ENCODE data around the gene MT3.

The MT3 gene

GRCh38 chr16:56589141-56590039 lies at the start of gene MT3:
Gene MT3, plus strand, starts transcription at chr16:56589528. Its CDS starts 63 bp downstream, at chr16:56589591.
- H3K36me3 ChIP-seq: no peaks in the 10 kb centered on the region
- H4K20me1 ChIP-seq: no peaks in the 10 kb centered on the region
- no peak within 1 kb of the TSS for H3K27ac ChIP-seq
- H3K9ac ChIP-seq: no peak within 1 kb of the TSS
- H3K4me1 ChIP-seq: no peaks in the 10 kb centered on the region; the same call in 1 of the 2 replicates
- no peak for TF ChIP-seq Cebpa-rat (IDR thresholded peaks at IDR 0.05)
- peaks cover 26% of the 10 kb centered on the region for H3K27me3 ChIP-seq
- H3K4me2 ChIP-seq: no peak within 1 kb of the TSS
- H3K4me3 ChIP-seq: no peak within 1 kb of the TSS
- no peaks in the 10 kb centered on the region for H3K9me3 ChIP-seq

DNA sequence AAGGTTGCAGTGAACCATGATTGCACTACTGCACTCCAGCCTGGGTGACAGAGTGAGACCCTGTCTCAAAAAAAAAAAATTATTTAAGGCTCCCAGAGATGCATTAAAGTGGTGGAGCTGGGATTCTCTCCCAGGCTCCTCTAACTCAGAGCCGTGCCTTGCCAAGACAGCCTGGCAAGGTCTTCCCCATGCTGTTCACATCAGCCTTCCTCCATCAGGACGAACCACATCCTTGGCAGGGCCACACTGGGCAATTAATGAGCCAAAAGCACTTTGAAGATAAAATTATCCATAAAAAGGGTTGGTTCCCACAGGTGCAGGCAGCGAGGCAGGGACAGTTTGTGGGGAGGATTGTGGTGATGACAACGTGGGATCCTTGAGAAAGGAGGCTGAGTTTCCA lies 49.7 kb upstream of the MT3 start:
- no peaks in the 10 kb centered on the region for H4K20me1 ChIP-seq
- no peak overlapping the region for H3K9ac ChIP-seq
- no peaks in the 10 kb centered on the region for H3K27me3 ChIP-seq
- no peaks in the 10 kb centered on the region for H3K36me3 ChIP-seq
- TF ChIP-seq Cebpa-rat (IDR thresholded peaks at IDR 0.05): no peak
- no peak overlapping the region for H3K4me3 ChIP-seq
- no peaks in the 10 kb centered on the region for H3K9me3 ChIP-seq
- no peak overlapping the region for H3K4me2 ChIP-seq
- no peaks in the 10 kb centered on the region for H3K4me1 ChIP-seq
- no peak overlapping the region for H3K27ac ChIP-seq

DNA sequence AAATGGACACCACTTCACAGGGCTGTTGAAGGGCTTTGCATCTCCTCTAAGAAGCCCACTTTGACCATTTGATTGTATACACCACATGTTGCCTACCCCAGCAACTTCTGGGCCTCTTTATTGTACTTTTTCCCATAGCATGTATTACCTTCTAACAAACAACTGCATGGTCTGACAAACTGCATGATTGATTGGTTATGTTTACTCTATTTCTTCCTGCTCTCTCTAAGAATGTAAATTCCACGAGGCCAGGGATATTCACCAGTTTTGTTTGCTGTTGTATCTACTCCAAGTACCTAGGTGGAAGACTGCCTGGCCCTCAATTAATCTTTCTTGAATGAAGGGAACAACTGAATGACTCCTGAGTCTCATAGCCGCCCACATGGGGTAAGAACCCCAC lies 47.3 kb upstream of the MT3 start:
- H4K20me1 ChIP-seq: no peaks in the 10 kb centered on the region
- H3K36me3 ChIP-seq: no peaks in the 10 kb centered on the region
- H3K4me2 ChIP-seq: no peak overlapping the region
- H3K27me3 ChIP-seq: no peaks in the 10 kb centered on the region
- H3K9me3 ChIP-seq: no peaks in the 10 kb centered on the region
- H3K4me3 ChIP-seq: no peak overlapping the region
- no peak overlapping the region for H3K9ac ChIP-seq
- no peak for TF ChIP-seq Cebpa-rat (IDR thresholded peaks at IDR 0.05)
- no peak overlapping the region for H3K27ac ChIP-seq
- H3K4me1 ChIP-seq: peaks cover under 1% of the 10 kb centered on the region; the same call in 1 of the 2 replicates

DNA sequence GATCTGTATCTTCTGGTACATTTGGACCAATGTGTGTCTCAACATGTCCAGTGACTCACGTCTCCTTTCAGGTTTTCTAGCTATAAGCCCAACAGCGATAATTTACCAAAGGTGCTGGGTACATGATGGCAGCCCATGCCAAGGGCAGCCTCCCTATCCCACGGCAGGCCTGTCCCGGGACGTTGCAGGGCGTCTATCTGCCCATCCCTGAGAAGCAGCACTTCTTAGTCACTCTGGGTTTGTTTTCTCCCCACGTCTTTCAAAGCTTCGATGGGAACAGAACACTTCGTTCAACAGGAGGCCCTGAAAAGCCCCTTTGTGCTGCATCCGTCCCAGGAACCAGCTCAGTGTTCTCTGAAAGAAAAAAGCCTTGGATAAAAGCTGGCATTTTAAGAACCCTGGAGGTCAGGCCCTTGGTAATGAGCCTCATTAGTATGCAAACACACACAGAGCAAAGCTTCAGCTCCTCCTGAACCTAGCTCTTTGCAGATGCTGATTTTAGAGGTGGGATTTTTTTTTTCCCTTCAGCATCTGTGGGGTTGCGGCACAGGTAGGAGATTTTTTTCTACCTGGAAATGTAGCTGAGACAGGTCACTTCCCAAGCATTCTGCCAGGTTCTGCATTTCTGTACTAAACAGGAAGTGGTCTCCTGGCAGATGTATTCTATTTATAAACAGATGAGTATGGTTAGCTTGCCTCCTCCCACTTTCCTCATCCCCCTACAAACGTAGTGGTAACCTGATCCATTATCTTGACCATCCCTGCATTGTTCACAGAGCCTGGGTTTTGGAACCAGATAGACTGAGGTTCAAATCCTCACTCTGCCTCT lies 42.0 kb upstream of the MT3 start:
- no peaks in the 10 kb centered on the region for H3K9me3 ChIP-seq
- H3K4me2 ChIP-seq: peak overlapping the region; percentile 59
- no peak overlapping the region for H3K27ac ChIP-seq
- TF ChIP-seq Cebpa-rat (IDR thresholded peaks at IDR 0.05): no peak
- peaks cover 24% of the 10 kb centered on the region for H3K4me1 ChIP-seq
- no peaks in the 10 kb centered on the region for H4K20me1 ChIP-seq
- H3K36me3 ChIP-seq: no peaks in the 10 kb centered on the region
- H3K9ac ChIP-seq: no peak overlapping the region
- H3K27me3 ChIP-seq: no peaks in the 10 kb centered on the region
- H3K4me3 ChIP-seq: no peak overlapping the region

- Histone ChIP-seq H3K27ac (no peak overlapping the region), H3K4me3 (no peak overlapping the region), H3K27me3 (no peaks in the 10 kb centered on the region), H3K4me1 (peaks cover 31% of the 10 kb centered on the region), H3K4me2 (peak overlapping the region; percentile 59), H3K36me3 (no peaks in the 10 kb centered on the region), H3K9ac (no peak overlapping the region), H3K9me3 (no peaks in the 10 kb centered on the region), H4K20me1 (no peaks in the 10 kb centered on the region)
- TF ChIP-seq Cebpa-rat (IDR thresholded peaks at IDR 0.05): no peak
Measured at GRCh38 chr16:56547949-56548567, 41.3 kb upstream of the MT3 start.

DNA sequence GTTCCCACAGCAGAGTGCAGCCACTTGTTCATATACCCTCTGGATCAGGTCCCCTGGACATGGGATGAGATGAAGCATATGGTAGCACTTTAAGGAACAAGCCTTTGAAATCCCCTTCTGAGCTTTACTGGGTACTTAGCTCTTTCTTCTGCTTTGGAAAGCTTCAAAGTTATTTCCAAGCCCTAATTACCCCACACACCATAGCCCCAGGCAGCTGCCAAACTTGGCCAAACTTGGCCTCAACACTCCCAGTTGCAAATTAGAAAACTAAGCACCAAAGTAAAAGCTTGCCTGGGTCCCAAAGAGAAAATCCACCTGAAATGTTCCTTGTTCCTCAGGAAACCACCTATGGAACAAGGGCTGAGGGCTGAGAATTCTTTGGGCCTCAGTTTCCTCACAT lies 40.2 kb upstream of the MT3 start:
- Histone ChIP-seq H4K20me1 (no peaks in the 10 kb centered on the region), H3K4me2 (no peak overlapping the region), H3K4me3 (no peak overlapping the region), H3K4me1 (peaks cover 39% of the 10 kb centered on the region), H3K9ac (no peak overlapping the region), H3K27ac (no peak overlapping the region), H3K9me3 (no peaks in the 10 kb centered on the region), H3K36me3 (no peaks in the 10 kb centered on the region), H3K27me3 (no peaks in the 10 kb centered on the region)
- TF ChIP-seq Cebpa-rat (IDR thresholded peaks at IDR 0.05): no peak

GRCh38 chr16:56549744-56550385 lies 39.5 kb upstream of the MT3 start:
- Histone ChIP-seq H3K36me3 (no peaks in the 10 kb centered on the region), H3K9ac (no peak overlapping the region), H3K4me1 (peaks cover 39% of the 10 kb centered on the region), H3K27ac (no peak overlapping the region), H3K9me3 (no peaks in the 10 kb centered on the region), H3K4me2 (no peak overlapping the region), H3K27me3 (no peaks in the 10 kb centered on the region), H4K20me1 (no peaks in the 10 kb centered on the region), H3K4me3 (no peak overlapping the region)
- no peak for TF ChIP-seq Cebpa-rat (IDR thresholded peaks at IDR 0.05)

DNA sequence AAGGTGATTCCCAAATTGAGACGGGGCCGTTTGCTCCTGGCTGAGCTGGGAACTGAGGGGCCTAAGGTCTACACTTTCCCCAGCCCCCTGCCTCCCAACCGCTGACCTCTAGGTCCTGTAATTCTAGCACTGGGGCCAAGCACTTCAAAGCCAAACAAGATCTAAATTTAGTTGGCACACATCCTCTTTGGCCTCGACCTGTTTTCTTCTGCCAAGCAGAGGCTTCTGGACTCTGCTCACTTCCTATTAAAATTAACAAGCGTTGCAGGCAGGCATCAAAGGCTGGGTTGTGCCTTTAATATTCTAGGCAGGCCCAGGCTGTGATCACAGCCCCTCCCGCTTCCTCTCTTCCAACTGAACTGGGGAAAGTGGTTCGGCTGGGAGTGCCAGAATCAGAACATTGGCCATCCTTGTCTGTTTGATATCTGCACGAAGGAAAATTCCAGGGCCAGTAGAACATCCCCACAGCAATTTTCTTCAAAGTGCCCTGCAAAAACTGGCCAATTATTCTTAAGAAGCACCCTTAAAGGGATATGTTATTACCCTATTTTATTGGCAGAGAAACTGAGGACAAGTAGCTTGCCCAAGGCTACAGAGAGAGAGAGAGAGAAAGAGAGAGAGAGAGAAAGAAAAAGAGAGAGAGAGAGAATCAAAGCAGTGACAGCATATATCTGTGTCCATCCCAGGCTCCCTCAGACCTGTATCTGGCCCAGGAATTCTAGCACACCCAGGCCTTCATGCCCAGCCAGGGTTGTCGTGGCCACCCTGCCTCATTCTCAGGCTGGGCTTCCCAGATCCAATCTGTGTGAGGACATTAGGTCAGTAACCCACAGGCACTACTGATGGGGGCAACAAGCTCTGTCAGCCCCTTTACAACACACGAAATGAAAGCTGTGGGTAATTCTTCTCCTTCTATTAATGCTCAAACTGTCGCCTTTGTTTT lies 37.3 kb upstream of the MT3 start:
- no peak for TF ChIP-seq Cebpa-rat (IDR thresholded peaks at IDR 0.05)
- H3K4me2 ChIP-seq: peak overlapping the region; percentile 59
- H3K4me1 ChIP-seq: peaks cover 38% of the 10 kb centered on the region

More for the DNA sequence above, 37.3 kb upstream of the MT3 start:
- H3K27ac ChIP-seq: peak overlapping the region; percentile 31; the same call in 1 of the 2 replicates
- H3K27me3 ChIP-seq: no peaks in the 10 kb centered on the region
- H3K9me3 ChIP-seq: no peaks in the 10 kb centered on the region
- H3K4me3 ChIP-seq: no peak overlapping the region
- no peaks in the 10 kb centered on the region for H4K20me1 ChIP-seq
- H3K36me3 ChIP-seq: no peaks in the 10 kb centered on the region
- H3K9ac ChIP-seq: 0 out of 2 replicates have a peak overlapping the region, but pooled peaks have one; percentile 6

Data from BLaER1 (cell line).